GM21390 (cell line): ENCODE data around the gene HSFX1.

Source experiments
- ATAC-seq: cut with Tn5 transposase; IDR thresholded peaks from one replicate; pipeline ENCODE4 v1.9.1; 2021; ENCODE audit not compliant: unreplicated experiment

The HSFX1 gene

GRCh38 chrX:149804102-149804501, 30.2 kb downstream of the HSFX1 start:
- ATAC-seq, result no peak

- no peak for ATAC-seq
Measured at GRCh38 chrX:149807747-149808458, 34.0 kb downstream of the HSFX1 start.

GRCh38 chrX:149818652-149819051, 44.8 kb downstream of the HSFX1 start:
- no peak for ATAC-seq

- no peak for ATAC-seq
Measured at GRCh38 chrX:149819371-149819770, 45.5 kb downstream of the HSFX1 start.

GRCh38 chrX:149825424-149825823, 51.6 kb downstream of the HSFX1 start:
- no peak for ATAC-seq
